Measurements from ENCODE around the gene WDFY4. TPM values are rescaled to one million over a fixed set of nuclear protein-coding genes. Genes with fewer than 3 reads are reported as not detected.

The WDFY4 gene
- total RNA-seq, 1 experiment from 2014 or later = 0.23 TPM

GRCh38 chr10:48775206-48775517 lies 90.5 kb downstream of the WDFY4 start:
- TF ChIP-seq CTCF (IDR thresholded peaks at IDR 0.05) (no peak), POLR2AphosphoS5 (IDR thresholded peaks at IDR 0.05; ENCODE audit: low read depth, low read length) (no peak), SIN3A (IDR thresholded peaks at IDR 0.05; ENCODE audit: borderline replicate concordance, insufficient read depth, low read depth, low read length) (no peak), TCF7L2 (IDR thresholded peaks at IDR 0.05; ENCODE audit: low read depth, low read length) (no peak)
- TF ChIP-seq, protein P1, sequence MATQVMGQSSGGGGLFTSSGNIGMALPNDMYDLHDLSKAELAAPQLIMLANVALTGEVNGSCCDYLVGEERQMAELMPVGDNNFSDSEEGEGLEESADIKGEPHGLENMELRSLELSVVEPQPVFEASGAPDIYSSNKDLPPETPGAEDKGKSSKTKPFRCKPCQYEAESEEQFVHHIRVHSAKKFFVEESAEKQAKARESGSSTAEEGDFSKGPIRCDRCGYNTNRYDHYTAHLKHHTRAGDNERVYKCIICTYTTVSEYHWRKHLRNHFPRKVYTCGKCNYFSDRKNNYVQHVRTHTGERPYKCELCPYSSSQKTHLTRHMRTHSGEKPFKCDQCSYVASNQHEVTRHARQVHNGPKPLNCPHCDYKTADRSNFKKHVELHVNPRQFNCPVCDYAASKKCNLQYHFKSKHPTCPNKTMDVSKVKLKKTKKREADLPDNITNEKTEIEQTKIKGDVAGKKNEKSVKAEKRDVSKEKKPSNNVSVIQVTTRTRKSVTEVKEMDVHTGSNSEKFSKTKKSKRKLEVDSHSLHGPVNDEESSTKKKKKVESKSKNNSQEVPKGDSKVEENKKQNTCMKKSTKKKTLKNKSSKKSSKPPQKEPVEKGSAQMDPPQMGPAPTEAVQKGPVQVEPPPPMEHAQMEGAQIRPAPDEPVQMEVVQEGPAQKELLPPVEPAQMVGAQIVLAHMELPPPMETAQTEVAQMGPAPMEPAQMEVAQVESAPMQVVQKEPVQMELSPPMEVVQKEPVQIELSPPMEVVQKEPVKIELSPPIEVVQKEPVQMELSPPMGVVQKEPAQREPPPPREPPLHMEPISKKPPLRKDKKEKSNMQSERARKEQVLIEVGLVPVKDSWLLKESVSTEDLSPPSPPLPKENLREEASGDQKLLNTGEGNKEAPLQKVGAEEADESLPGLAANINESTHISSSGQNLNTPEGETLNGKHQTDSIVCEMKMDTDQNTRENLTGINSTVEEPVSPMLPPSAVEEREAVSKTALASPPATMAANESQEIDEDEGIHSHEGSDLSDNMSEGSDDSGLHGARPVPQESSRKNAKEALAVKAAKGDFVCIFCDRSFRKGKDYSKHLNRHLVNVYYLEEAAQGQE (IDR thresholded peaks at IDR 0.05; ENCODE audit: insufficient read depth in 1 of 2, low read depth in 2 of 2, low read length in 1 of 2) = no peak
- CTCF ChIA-PET = no interaction called here

GRCh38 chr10:48776005-48776522 lies 91.4 kb downstream of the WDFY4 start:
- no peaks in the 10 kb centered on the region for H3K4me1 ChIP-seq (ENCODE audit: control insufficient read depth, insufficient read depth, low read length)
- POLR2A ChIA-PET = no interaction called here
- no TSS peak for BruUV-seq (replicated peaks)
- in situ Hi-C loops (cut with HindIII; ENCODE audit: low pct_unique_long_range_greater_than_20kb, low sequenced_read_pairs) (no loop called here), intact Hi-C loops (cut with micrococcal nuclease; ENCODE audit: unreplicated experiment) (no loop called here)
- H3K9me3 ChIP-seq (ENCODE audit: control insufficient read depth, insufficient read depth, low read depth, low read length) = no peaks in the 10 kb centered on the region
- no peak for DNase-seq (ENCODE audit: low read depth, low spot score)
- no peak for ATAC-seq
- no peaks in the 10 kb centered on the region; the same call in 1 of the 2 replicates for H3K27me3 ChIP-seq (ENCODE audit: control insufficient read depth, insufficient read depth, low read length)
- CTCF ChIA-PET = no interaction called here
- no peak overlapping the region for H3K27ac ChIP-seq (ENCODE audit: low read length)
- TF ChIP-seq, protein P1 (IDR thresholded peaks at IDR 0.05; ENCODE audit: insufficient read depth in 1 of 2, low read depth in 2 of 2, low read length in 1 of 2) = no peak
- TF ChIP-seq CTCF (IDR thresholded peaks at IDR 0.05) (no peak), POLR2AphosphoS5 (IDR thresholded peaks at IDR 0.05; ENCODE audit: low read depth, low read length) (no peak), SIN3A (IDR thresholded peaks at IDR 0.05; ENCODE audit: borderline replicate concordance, insufficient read depth, low read depth, low read length) (no peak), TCF7L2 (IDR thresholded peaks at IDR 0.05; ENCODE audit: low read depth, low read length) (no peak)
- no peak overlapping the region for H3K4me3 ChIP-seq (ENCODE audit: low read depth in 2 of 2, low read length in 2 of 2)
- H3K36me3 ChIP-seq (ENCODE audit: control insufficient read depth, insufficient read depth, low read length) = no peaks in the 10 kb centered on the region

More at GRCh38 chr10:48775206-48775517, 90.5 kb downstream of the WDFY4 start:
- Histone ChIP-seq H3K4me3 (ENCODE audit: low read depth in 2 of 2, low read length in 2 of 2) (no peak overlapping the region), H3K9me3 (ENCODE audit: control insufficient read depth, insufficient read depth, low read depth, low read length) (no peaks in the 10 kb centered on the region), H3K4me1 (ENCODE audit: control insufficient read depth, insufficient read depth, low read length) (no peaks in the 10 kb centered on the region), H3K36me3 (ENCODE audit: control insufficient read depth, insufficient read depth, low read length) (no peaks in the 10 kb centered on the region), H3K27ac (ENCODE audit: low read length) (no peak overlapping the region), H3K27me3 (ENCODE audit: control insufficient read depth, insufficient read depth, low read length) (no peaks in the 10 kb centered on the region; the same call in 1 of the 2 replicates)
- ATAC-seq = no peak
- in situ Hi-C loops (cut with HindIII; ENCODE audit: low pct_unique_long_range_greater_than_20kb, low sequenced_read_pairs) = no loop called here
- BruUV-seq (replicated peaks) = no TSS peak
- intact Hi-C loops (cut with micrococcal nuclease; ENCODE audit: unreplicated experiment) = no loop called here
- no peak for DNase-seq (ENCODE audit: low read depth, low spot score)
- POLR2A ChIA-PET = no interaction called here
